GM23248 (cell line): ENCODE measurements around the gene KDM5B.

ENCODE experiments used
- EZH2 ChIP-seq: fragments of 200-600 bp; sonication (generic); IDR thresholded peaks from 2 replicates; pipeline ENCODE4 v1.6.1; 2018; ENCODE audit warnings: antibody characterized with exemption, mild to moderate bottlenecking; ENCODE audit not compliant: insufficient read depth, poor library complexity, severe bottlenecking
- EZH2phosphoT487 ChIP-seq: fragments of 200-600 bp; sonication (generic); IDR thresholded peaks from 2 replicates; pipeline ENCODE4 v1.6.1; 2018; ENCODE audit warnings: antibody characterized with exemption, moderate library complexity, mild to moderate bottlenecking, low read depth; ENCODE audit not compliant: insufficient read depth

GRCh38 chr1:202836623-202837403 lies 28.6 kb upstream of the KDM5B start:
- TF ChIP-seq EZH2 (no peak), EZH2phosphoT487 (no peak)
